Measurements from ENCODE around the gene SH3RF3. TPM values are rescaled to one million over a fixed set of nuclear protein-coding genes. Genes with fewer than 3 reads are reported as not detected.

SH3RF3 gene
- total RNA-seq, 1 experiment from 2014 or later, result not detected

DNA sequence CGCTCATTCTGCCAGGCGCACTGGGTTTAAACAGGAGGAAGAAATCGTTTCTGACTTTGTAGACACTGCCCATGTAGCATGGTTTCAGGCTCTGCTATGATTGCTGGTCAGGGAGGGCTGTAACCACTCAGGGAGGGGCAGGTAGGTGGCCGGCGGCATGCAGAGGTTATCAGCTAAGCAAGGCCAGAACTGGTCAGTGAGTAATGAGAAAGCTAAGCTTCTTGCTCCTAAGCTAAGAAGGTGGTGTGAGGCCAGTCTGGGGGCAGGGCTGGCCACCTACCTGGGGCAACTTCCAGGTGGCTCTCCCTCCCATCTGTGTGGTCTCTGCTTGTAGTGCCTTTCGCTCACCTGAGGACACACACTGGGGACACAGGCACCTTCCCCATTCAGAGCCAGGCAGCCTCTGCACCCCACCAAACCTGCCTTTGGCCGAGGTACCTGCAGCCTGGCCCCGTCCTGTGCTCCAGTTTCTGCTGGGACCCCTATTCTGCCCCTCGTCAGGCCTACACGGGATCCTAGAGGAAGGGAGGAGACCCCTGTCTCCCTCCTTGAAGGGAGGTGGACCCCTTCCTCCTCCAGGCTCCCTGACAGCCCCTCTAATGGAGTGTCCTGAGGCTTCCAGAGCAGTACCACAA lies 288.8 kb downstream of the SH3RF3 start (continued):
- TF ChIP-seq, protein P1, sequence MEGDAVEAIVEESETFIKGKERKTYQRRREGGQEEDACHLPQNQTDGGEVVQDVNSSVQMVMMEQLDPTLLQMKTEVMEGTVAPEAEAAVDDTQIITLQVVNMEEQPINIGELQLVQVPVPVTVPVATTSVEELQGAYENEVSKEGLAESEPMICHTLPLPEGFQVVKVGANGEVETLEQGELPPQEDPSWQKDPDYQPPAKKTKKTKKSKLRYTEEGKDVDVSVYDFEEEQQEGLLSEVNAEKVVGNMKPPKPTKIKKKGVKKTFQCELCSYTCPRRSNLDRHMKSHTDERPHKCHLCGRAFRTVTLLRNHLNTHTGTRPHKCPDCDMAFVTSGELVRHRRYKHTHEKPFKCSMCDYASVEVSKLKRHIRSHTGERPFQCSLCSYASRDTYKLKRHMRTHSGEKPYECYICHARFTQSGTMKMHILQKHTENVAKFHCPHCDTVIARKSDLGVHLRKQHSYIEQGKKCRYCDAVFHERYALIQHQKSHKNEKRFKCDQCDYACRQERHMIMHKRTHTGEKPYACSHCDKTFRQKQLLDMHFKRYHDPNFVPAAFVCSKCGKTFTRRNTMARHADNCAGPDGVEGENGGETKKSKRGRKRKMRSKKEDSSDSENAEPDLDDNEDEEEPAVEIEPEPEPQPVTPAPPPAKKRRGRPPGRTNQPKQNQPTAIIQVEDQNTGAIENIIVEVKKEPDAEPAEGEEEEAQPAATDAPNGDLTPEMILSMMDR (IDR thresholded peaks at IDR 0.05 in 2 of 3, conservative IDR thresholded peaks at IDR 0.05 in 1 of 3; ENCODE audit: borderline replicate concordance in 1 of 3, insufficient read depth in 1 of 3, low read depth in 2 of 3, low read length in 2 of 3), result no peak
- TF ChIP-seq TCF7L2 (IDR thresholded peaks at IDR 0.05; ENCODE audit: borderline replicate concordance, extremely low read depth, insufficient read depth, insufficient read length) (no peak), SRF (IDR thresholded peaks at IDR 0.05; ENCODE audit: low read depth) (no peak), SP1 (IDR thresholded peaks at IDR 0.05; ENCODE audit: low read depth) (no peak), EGR1 (IDR thresholded peaks at IDR 0.05; ENCODE audit: low read depth) (no peak), JUND (IDR thresholded peaks at IDR 0.05) (no peak), FOSL1 (IDR thresholded peaks at IDR 0.05; ENCODE audit: low read depth) (no peak), RAD21 (IDR thresholded peaks at IDR 0.05; ENCODE audit: low read depth) (no peak), EZH2 (IDR thresholded peaks at IDR 0.05) (no peak), POLR2A (IDR thresholded peaks at IDR 0.05; ENCODE audit: borderline replicate concordance, extremely low read depth, insufficient read depth, insufficient read length) (no peak), CBX3 (IDR thresholded peaks at IDR 0.05; ENCODE audit: low read depth) (no peak), ELF1 (IDR thresholded peaks at IDR 0.05; ENCODE audit: borderline replicate concordance, low read depth) (no peak), YY1 (IDR thresholded peaks at IDR 0.05; ENCODE audit: extremely low read depth, insufficient replicate concordance, low read depth, low read length) (no peak)
- TF ChIP-seq, protein P2, sequence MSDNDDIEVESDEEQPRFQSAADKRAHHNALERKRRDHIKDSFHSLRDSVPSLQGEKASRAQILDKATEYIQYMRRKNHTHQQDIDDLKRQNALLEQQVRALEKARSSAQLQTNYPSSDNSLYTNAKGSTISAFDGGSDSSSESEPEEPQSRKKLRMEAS (IDR thresholded peaks at IDR 0.05), result no peak
- TF ChIP-seq, protein P3, sequence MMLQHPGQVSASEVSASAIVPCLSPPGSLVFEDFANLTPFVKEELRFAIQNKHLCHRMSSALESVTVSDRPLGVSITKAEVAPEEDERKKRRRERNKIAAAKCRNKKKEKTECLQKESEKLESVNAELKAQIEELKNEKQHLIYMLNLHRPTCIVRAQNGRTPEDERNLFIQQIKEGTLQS (IDR thresholded peaks at IDR 0.05), result no peak

Measured in HCT116 (cell line).